GM19240 (cell line): ENCODE results near the gene CXCL14.

Experiments used
- DNase-seq: peaks from one replicate; pipeline ENCODE4 v3.0.0; 2011; ENCODE audit warnings: low spot score; ENCODE audit not compliant: insufficient read length

The CXCL14 gene

DNA sequence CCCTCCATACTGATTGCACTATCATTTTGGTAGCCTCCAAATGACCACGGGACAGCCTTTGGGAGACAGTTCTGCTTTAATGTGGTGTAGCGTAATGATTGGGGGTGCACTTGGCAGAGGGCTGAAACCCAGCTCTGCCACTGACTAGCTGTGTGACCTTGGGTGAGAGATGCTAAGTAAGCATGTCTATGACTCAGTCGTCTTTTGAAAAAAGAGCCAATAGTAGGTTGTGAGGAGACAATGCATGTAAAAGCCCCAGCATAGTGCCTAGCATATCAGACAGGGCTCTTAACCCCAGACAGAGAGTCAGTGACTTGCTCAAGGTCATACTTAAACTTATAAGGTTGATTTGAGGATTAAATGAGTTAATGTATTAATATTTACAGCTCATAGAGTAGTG lies 18.0 kb upstream of the CXCL14 start:
- DNase-seq = no peak

DNA sequence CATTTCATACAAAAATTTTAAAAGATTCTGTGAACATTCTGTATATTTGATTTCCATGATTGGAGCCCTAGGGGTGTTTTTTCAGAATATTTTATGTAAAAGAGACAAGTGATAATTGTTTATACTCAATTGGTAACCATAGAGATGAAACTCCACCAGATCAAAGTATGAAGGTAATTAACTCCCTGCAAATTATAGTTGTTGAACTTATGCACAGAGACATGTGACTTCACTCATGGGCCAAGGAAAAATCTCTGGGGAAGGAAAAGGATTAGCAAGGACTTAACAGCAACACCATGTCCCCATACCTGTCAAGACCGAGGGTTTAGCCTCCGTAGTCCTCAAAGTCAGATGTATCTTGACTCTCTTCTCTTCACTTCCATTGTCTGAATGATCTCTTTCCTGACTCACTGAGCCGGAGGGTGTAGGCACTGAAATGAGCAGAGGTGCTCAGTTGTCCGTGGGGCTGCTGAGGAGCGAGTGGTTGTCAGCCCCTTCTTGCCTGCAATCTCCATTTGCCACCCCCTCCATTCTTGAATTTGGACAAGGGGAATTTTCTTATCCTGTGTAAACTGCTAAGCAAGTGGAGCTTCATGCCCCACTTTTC lies 17.5 kb upstream of the CXCL14 start:
- no peak for DNase-seq

DNA sequence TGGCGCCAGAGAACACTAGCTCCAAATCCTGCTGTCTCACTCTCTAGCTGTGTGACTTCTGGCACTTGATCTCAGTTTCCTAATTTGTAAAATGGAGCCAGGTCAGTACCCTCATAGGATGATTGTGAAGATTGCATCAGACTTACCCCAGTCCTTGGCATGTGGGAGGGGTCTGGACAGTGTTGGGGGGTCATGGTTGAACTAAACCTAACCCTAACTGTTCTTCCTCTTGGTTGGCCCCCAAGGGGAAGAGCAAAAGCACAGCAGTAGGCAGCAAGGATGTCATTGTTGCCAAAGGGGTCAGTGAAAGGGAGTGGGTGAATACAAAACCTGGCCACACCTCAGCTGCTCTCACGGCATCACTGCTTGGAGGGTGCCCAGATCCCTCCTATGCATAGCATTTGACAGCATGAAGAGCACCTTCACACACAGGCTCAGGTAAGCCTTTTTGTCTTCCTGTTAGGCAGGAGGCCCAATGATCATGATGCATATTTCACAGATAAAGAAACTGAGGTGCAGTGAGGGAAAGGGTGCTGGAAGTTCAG lies 15.7 kb upstream of the CXCL14 start:
- DNase-seq = no peak

DNA sequence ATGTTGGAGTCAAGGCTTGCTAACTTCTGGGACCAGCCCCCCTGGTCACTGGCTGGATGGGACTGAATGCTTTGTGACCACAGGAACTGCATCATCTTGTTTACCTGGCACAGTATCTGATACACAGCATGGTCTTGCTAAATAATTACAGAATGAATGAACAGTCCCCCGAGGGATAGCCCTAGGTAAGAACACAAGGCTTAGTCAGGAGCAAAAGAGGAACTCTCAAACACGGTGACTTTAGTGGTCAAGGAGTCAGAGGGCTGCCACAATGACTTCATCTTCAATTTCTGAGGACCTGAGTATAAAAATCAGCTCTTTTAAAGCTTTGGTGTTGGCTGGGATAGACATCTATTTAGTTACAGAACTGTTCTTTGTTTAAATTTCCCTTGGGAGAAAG lies 15.1 kb upstream of the CXCL14 start:
- no peak for DNase-seq

DNA sequence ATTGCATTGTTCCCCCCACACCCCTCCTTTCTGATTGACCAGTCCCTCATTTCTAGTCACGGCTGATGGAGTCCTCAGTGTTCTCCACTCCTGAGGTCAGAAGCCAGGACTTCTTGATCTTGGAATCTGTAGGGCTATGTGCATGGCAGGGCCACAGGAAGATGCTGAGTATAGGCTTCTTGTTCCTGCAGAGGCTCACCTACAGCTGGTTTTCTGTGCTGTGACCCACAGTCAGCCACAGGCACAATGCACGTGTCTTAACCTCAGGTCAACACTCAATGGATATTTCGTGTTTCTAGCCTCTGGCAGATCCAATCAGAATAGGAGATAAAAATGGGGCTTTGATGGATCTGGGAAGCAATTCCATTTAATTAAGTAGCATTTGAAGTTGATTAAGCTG lies 14.3 kb upstream of the CXCL14 start:
- no peak for DNase-seq

DNA sequence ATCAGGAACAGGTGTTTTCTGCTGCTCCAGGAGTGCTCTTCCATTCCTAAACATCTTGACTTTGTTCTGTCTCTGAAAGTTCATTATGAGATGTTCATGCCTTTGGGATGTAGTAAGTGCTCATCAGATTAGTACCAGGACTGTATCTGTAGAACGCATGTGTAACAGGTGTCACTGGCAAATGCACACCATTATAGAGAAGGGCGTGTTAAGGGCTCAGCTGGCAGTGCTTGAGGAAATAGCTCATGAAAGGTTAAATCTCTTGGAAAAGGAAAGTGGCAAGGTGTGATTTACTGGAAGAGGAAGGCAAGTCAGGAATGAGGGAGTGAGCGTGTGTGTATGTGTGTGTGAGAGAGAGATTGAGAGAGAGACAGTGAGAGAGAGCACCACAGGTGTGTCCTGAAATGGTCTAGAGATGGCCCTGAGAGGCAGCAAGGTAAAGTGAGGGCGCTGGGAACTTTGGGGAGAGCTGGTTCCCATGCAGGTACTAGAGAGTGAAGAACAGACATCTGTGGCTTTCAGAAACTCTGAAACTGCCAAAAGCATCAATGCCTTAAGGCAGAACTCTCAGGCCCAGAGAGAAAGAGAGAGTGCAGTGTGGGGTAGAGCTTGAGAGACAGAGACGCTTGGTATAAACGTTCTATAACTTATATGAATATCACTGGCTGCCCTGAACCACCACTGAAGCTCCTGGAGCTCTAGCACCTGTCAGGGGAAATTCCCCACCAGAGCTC lies 13.7 kb upstream of the CXCL14 start:
- DNase-seq = no peak

DNA sequence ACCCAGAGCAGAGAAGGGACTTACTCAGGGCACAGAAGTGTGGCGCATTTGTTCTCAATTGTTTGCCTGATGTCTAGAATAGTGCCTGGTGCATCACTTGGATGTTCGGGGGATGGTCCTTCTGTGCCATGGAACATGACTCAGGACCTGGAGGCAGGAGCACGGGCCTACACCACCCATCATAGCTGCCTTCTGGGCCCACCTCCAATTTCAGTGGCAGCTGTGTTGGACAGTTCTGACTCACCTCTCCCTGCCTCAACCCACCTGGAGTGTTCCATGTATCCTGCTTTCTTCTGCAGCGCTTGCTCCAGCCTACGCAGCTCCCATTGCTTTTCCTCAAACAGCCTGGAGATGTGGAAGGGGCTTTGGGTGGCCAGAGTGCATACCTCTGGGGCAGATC lies 12.5 kb upstream of the CXCL14 start:
- no peak for DNase-seq

DNA sequence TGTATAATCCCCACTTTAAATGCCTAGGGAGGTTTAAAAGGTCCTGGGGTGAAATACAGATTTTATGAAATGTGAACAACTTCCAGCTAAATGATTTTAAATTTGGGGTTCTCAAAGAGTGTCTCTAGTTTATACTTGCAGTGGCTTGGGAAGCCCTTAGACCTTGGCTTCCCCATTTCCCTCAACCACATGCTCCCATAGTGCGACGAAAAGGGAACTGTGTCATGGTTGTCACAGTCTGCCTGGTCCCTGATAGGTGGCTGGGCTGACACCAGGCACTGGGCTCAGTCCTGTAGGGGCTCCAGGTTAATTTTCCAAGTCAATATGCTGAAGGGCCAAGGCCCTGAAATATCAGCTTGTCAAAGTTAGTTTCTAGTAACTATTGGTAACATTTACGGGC lies 10.4 kb upstream of the CXCL14 start:
- DNase-seq = no peak

DNA sequence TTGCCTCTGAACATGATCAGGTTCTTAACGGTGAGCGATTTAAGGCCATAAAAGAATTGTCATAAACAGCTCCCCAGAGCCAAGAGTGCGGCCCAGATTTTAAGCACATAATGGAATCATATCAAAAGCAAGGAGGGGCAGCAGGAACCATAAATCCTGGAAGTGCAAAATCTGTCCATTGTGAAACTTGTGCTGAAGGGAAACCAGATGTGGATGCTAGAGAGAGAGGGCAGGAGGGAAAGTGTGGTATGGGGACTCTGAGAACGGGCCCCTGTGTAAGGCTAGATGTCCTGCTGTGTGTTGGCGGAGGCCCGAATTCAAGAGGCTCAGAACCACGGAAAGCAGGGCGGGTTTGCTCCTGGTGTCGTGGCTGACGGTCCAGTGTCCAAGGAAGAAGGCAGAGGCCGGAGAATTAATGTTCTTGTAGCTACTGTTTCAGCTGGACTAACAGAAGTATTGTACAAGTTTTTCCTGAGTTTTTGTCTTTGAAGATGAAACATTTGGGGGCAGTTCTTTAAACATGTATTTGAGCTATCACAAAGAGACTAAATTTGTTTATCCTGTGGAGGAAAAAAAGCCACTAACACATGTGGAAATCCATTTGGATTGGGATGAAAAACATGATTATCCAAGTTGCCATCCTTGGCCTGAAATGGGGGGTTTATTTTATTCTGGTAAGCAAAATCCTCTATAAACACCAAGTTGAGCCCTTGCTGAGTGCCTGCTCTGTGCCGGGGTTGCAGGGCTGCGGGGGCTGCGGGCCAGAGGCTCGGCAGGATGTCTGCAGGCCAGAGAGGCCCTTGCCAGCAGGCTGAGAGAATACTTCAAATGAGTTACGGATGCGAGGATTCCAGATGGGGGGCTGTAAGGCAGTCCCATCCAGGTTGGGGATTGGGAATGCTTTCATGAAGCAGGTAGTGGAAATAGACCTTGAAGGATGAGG lies 9.2 kb upstream of the CXCL14 start:
- DNase-seq = no peak

DNA sequence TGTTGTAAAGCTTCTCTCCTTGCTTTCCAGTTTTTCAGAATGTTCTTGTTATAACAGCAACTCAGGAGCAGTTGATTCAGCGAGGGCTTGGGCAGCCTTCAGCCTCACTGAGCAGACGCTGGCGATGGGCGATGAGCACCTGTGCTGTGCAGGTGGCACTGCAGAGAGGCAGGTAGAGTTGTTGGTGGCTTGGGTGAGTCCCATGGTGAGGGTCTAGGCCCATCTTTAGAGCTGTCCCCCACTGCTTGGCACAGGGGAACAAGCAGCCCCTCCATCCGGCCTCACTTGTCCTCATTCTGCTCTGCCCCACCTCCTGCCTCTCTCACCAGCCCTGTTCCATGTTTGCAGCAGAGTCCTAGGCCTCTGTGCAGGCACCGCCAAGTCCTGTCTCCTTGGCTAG lies 6.1 kb upstream of the CXCL14 start:
- DNase-seq = no peak

DNA sequence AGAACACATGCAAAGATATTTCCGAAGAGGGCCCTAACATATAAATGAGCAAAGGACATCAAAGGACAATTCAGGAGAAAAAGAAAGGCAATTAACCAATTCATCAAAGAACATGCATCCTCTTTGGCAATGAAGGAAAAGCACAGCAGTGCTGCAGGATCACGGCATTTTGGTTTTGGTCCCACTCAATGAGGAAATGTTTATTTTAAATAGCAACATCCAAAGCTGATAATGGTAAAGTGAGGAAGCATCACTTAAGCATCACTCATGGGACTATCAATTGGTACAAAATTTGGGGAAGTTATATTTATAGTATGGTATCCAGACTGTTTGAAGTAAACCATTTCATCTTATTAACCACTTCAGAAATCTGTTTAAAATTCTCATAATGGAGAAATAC lies 5.5 kb upstream of the CXCL14 start:
- no peak for DNase-seq

DNA sequence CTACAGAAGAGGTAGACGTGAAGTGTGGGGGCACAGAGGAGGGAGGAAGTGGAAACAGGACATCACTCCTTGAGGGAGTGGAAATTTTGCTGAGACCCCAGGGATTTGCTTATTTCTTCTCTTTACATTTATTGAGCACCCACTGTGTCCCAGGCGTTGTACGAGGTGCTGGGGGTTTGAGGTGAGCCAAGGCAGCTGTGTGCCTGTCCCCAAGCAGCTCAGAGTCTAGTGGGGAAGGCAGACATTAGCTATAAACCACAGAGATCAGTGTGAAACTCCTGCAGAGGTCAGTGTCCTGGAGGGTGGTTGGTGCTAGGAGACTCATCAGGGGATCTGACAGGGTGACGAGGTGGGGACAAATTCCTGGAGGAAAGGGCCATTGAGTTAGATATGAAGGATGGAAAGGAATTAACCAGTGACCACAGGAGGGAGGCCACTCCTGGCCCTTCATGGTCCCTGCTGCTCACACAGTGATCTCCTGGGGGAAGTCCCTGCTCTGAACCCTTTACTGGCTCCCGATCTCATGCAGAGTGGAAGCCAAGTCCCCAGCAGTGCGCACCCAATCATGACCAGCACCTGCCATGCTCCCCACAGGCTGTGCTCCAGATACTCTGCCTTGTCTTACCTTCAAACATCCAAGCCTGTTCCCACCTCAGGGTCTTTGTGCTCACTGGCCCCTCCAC lies 3.4 kb upstream of the CXCL14 start:
- no peak for DNase-seq

DNA sequence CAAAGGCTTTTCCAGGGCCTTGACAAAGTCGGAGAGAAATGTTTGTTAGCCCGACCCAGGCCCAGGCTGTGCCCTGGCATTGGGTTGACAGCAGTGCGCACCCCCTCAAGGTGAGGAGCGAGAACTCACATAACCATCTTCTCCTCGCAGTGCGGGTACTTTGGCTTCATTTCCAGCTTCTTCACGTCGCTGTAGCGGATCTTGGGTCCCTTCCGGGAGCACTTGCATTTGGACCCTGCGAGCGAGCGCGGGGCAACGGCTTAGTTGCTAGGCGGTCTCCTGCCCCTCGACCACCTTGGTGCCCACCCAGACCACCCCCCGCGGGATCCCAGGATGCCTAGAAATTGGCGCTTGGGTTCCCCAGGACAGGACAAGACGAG lies 496 bp downstream of the CXCL14 start:
- DNase-seq = no peak

DNA sequence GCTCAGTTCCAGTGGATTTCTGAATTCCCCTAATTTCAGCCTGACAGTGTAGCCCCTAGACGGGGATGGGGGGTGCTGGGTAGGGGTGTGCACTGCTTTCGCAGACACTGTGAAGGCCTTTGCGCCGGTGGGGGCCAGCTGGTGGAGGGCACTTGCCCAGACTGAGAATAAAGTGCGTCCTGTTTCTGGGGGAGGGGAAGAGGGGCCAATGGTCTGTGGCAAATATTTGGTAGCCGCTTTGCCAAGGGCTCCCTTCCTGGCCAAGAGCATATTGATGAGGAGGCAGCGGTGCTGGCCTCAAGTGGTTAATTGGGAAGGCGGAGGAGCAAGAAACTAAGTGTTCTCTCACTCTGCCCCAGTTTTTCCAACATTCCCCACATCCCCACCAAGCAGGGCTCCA lies 1.4 kb downstream of the CXCL14 start:
- no peak for DNase-seq

DNA sequence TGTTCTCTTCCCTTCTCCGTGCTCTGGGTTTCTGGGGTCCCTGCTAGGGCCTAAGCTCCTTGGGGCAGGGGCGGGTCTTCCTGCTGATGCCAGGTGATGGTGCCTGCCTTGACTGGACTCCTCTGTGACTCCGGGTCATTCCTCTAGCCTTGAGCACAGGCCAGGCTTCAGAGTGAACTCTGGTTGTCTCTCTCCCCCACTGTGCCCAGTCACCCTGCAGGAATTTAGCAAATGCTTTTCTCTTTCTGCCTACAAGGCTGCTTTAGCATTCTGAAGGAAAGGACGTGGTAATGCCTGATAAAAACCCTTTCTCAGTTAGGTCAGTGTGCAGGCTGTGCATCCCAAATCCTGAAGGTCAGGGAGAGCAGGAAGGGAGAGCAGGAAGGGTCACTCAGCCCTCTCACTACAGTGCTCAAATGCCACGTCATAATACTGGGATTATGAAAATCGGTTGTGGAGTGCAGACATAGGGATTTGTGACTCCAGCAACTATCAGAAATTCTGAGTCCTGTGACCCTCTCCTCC lies 2.7 kb downstream of the CXCL14 start:
- DNase-seq = no peak

DNA sequence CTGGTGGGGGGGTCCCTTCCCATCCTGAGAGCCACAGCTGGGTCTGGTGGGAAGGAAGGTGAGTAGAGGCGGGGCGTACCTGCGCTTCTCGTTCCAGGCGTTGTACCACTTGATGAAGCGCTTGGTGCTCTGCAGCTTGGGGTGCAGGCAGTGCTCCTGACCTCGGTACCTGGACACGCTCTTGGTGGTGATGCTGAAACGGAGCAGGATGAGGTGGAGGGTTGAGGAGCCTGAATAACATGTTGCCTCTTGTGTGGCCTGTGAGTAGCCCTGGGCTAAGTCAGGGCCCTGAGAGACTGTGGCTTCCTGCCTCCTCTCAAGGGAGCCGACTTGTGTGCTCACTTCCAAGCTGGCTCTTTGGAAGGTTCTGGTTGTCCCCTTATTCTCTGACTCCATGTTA lies 4.3 kb downstream of the CXCL14 start:
- DNase-seq = no peak

DNA sequence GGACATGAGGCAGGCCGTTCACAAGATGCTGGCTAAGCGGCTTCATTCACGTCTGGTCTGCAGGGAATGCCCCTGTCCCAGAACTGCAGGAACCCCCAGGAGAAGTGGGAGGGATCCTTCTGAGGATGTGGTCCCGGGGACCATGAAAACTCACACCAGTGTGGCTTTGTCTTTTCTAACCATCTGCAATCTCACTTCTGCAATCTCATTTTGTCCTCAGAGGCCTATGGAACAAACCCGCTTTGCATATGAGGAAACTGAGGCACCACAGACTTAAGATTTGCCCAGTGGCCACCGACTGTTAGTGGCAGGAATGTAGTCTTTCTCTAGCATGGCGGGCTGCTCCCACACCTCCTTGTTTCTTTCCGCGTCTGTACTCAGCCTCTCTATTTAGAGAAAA lies 6.9 kb downstream of the CXCL14 start:
- DNase-seq = no peak

DNA sequence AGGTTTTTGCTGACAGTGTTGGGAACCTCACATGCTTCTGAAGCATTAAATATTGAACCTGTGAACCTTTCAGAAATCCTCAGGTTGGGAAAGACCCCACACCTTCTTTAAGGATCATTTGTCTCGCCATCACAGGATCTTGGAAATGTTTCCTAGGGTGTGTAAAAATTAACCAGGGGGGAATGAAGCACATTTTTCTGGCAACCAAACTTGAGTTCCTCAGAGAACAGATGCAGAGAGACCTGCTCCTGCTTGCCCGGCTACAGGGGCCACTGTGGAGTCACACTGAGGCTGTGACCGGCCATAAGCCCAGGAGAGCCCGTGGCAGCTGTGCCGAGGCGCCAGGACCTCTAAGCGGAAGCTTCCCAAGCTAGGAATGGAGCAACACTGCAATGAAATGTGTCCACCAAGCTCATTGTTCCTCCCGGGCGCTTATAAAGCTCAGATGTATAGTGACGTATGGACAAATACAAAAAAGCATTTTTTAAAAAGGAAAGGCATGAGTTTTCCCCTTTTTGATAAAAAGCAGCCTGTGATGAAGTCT lies 7.7 kb downstream of the CXCL14 start:
- no peak for DNase-seq

DNA sequence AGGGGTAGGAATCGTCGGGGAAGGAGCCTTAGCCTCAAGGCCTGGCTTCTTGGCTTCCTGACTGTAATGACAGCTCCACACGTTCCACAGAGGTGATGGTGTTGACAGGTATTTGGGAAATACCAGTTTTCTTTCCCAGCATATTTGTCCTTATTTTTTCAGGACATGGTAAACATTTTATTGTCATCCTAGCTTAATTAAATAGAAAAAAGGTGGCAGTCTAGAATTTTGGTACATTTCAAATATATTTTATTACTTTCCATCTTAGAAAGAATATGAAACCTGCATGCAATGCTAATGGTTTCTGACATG lies 8.4 kb downstream of the CXCL14 start:
- DNase-seq = no peak

DNA sequence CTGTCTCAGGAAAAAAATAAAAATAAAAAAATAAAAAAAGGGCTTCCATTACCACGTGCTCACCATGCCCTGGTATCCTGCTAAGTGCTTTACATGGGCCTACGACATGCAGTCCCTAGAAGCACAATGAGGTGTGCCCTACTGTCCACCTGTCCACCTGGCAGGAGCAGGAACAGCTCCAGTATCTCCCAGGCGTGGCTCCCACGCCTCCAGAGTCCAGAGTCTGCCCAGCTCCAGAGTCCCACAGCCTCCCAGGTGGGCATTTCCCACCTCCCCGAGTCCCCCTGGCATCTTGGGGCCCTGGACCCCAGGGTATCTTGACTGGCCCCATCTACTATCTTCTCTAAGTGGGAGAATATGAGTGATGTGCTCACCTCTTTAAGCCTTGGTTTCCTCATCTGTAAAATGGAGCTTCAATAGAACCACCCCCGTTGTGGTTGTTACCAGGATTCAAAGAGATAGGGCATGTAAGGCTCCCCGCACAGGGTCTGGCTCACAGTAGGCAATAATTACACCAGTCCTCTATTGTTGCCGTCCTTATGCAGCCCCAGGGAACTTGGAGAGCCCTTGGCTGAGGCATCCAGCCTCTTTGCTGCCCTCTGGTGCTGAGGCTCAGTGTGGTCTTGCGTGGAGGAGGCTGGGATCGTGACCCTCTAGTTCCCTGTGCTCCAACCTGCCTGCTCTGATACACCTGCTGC lies 8.9 kb downstream of the CXCL14 start:
- DNase-seq = no peak

DNA sequence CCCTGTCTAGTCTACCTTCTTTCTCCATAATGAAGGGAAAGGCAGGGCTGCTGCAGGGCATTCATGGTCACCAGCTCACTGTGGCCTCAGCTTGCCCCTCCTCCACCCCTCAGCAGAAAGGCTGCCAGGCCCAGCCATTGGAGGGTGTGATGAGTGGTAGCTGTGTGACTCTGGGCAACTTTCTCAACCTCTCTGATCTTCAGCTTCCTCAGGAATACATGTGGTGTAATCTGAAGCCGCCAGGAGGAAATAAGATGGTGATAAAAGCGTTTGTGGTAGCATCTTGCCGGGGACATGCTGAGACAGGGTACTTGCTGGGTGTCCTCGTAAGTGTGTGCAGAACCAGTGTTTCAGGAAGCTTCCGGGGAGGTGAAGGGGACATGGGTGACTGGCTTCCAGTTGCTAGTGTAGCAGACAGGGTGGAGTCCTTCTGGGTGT lies 9.8 kb downstream of the CXCL14 start:
- DNase-seq = no peak
